Tibial nerve (tissue), 4 donors: Measurements from ENCODE around the gene ABLIM2.

Experiments used
- CTCF ChIP-seq, 5 experiments: fragments of 200-600 bp in 3 of 5; fragments of 450-650 bp in 2 of 5; sonication (generic) in 3 of 5; IDR thresholded peaks; one replicate each; pipeline ENCODE4 v1.5.1; 2016 to 2019; ENCODE audit warnings: antibody characterized with exemption in 5 of 5, mild to moderate bottlenecking in 3 of 5, moderate library complexity in 2 of 5
- EP300 ChIP-seq, 2 donors: sonication (generic); formaldehyde crosslinking; IDR thresholded peaks; one replicate each; pipeline ENCODE4 v1.6.1; 2017; ENCODE audit warnings: antibody characterized with exemption in 2 of 2, mild to moderate bottlenecking in 1 of 2
- POLR2A ChIP-seq, 2 donors: fragments of 450-650 bp; IDR thresholded peaks; one replicate each; pipeline ENCODE4 v1.6.1; 2017; ENCODE audit warnings: antibody characterized with exemption in 2 of 2, mild to moderate bottlenecking in 2 of 2, moderate library complexity in 2 of 2

GRCh38 chr4:8072235-8072968, 86.2 kb downstream of the ABLIM2 start:
- TF ChIP-seq POLR2A (IDR thresholded peaks at IDR 0.05) (no peak), CTCF (IDR thresholded peaks at IDR 0.05) (no peak), EP300 (IDR thresholded peaks at IDR 0.05) (no peak)
